GM19193 (cell line): Measurements from ENCODE around the gene TTLL5.

Experiments
- POLR2A ChIP-seq: IDR thresholded peaks from 4 replicates; pipeline ENCODE4 v1.6.1; 2011; ENCODE audit not compliant: insufficient read depth, insufficient read length; ENCODE audit errors: extremely low read depth

TTLL5 gene

DNA sequence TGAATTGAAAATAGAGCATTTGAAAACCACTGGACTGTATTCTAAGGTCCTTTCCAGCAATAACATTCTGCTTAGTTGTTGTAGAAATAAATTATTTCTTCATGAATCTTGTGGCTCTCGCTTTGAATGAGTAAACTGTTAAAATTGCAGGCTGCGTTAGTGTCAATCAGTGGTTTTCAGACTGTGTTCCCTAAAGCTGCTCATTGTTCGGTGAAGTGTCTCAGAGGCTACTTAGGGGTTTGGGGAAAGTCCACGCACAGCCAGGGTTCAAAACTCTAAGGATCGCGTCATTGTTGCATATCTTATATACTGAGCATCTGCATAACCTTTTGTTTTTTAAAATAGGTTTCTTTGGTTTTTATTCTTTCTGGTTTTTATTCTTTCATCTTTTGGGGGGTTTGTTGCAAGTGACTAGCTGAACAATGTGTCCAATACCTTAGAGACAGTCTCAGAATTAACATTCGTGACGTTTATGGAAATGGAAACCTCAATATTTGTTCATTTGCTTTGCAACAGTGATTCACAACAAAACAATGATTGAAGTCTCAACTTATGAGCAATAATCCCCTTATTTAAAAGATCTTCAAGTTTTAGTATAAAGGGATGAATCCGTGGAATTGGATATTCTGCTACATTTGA, 108.1 kb downstream of the TTLL5 start:
- no peak for TF ChIP-seq POLR2A

DNA sequence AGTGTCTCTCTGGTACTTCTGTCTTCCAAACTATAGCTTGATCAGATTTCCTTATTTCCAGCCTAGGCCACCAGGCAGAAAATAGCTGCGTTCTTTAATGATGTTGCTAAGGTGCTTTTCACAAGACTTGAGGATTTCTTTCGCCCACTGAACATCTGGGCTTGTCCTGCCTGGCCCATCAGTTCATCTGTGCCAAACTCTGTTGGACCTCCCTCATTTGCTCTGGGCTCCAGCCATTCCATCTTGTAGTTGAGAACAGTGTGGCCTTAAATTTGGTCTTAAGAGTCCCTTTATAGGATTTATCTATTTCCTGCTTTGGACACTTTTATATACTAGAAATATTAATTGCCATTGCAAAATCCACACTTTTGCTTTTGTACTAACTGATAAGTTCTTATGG, 109.6 kb downstream of the TTLL5 start:
- TF ChIP-seq POLR2A = no peak

DNA sequence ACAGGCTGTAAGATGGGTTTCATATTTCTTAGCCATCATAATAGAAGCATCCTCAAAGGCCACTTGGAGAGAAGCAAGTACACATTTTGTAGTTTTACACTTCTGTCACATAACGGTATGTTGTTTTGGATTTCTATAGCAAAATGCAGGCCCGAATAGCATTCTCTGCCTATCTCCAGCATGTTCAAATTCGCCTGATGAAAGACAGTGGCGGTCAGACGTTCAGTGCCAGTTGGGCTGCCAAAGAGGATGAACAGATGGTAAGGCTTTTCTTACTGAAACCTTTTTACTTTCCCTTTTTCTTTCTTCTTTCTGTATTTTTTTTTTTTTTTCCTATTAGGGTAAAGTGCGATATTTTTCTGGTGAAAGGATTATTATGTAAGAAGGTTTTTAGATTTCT, 110.5 kb downstream of the TTLL5 start:
- no peak for TF ChIP-seq POLR2A

DNA sequence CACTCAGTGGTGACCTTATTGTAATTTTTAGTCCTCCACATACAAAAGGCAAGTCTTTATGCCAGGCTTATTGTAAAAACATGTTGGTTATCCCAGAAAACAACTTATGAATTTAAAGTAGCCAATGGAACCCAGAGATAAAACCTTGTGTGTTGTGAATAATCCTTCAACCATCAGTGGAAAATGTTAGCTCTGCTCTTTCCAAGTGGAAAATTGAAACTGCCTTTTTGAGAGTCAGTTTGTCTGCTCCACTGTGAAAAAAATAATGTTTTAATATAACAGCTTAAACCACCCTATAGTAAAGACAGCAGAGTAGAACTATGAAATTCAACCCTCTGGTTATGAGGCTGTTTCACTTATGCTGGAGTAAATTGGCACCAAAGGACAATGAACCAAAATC, 112.0 kb downstream of the TTLL5 start:
- no peak for TF ChIP-seq POLR2A

DNA sequence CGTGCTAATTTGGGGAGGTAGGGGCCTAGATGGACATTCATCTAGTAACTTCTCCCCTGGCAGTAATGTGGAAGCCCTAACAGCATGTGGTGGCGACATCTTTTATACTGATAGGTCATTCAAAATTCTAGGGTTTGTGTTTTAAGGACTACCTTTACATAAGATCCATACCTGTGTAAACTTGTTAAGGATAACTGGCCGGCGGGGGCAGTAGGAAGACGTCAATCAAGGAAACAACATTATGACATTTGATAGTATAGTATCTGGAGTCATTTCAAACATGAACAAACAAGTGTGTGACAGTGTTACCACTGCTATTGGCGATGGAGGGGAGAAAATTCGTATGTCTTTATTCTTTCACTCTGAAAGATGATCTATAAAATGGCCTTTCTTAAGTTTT, 120.0 kb downstream of the TTLL5 start:
- TF ChIP-seq POLR2A = no peak

DNA sequence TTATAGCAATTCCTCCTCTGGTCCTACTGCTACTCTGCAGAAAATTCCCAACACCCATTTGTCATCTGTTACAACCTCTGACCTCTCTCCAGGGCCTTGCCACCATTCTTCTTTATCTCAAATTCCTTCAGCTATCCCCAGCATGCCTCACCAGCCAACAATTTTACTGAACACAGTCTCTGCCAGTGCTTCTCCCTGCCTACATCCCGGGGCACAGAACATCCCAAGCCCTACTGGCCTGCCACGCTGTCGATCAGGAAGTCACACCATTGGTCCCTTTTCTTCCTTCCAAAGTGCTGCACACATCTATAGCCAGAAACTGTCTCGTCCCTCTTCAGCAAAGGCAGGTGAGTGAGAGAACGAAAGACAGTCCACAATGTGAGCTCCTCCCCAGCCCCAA, 122.1 kb downstream of the TTLL5 start:
- no peak for TF ChIP-seq POLR2A

DNA sequence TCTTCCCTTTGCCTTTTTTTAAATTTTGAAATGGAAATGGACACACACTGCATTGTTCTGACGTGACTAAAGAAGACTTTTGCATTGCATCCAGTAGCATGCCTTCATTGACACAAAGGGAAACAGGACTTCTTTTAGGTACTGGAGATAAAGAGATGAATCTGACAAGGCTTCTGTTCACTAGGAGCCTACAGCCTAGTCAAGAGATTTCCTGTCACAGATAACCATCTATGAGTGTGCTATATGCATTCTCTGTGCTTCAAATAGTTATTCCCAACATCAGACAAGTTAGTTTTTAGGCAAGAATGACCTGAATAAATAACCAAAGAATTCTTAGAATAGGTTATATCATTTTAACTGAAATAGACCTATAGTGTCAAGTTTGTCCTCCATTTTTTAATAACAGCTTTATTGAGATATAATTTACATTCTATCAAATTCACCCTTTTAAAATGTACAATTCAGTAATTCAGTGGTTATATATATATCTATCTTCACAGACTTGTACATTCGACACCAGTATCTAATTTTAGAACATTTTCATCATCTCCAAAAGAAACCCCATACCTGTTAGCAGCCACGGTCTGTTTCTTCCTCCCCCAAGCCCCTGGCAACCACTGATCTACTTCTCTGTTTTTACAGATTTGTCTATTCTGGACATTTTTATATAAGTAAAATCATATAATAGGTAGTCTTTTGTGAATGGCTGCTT, 122.7 kb downstream of the TTLL5 start:
- TF ChIP-seq POLR2A = no peak

DNA sequence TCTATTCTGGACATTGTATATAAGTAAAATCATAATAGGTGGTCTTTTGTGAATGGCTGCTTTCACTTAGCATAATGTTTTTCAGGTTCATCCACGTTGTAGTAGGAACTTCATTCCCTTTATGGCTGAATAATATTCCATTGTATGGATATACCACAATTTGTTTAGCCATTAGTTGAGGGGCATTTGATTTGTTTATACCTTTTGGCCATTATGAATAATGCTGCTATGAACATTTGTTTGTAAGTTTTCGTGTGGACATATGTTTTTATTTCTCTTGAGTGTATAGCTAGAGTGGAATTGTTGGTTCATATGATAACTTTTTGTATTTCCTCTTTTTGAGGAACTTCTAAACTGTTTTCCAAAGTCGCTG, 123.3 kb downstream of the TTLL5 start:
- no peak for TF ChIP-seq POLR2A

DNA sequence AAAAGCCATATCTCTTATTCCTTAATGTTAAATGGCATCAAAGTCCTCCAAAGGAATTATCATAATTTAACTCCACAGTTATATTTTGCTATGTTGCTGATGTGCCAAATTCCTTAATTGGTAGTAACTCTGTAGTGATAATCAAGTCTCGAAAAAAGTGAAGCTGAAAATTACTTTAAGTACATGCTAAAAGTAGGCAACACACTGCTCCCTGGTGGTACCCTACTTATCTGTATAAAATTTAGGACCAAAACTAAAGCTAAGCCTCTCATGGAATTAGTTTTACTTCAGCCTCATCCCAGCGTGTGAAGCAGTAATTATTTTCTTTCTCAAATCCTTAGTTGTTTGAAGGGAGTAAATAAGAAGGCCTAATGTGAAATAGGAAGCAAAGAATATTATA, 132.8 kb downstream of the TTLL5 start:
- TF ChIP-seq POLR2A = no peak

DNA sequence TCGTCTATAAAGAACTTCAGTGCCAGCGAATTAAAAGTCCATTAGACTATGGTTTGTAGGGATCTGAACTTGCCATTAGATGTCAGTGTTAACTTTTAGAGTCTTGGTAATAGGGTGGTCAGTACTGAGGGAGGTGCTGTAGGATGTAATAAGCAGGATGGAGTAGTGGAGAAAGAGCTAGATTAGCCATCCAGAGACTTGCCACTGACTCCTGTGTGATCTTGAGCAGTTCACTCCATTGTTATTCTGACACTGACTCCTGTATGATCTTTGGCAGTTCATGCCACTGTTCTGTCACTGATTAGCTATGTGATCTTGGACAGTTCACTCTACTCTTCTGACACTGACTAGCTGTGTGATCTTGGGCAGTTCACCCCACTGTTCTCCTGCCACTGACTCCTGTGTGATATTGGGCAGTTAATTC, 133.6 kb downstream of the TTLL5 start:
- TF ChIP-seq POLR2A = no peak

DNA sequence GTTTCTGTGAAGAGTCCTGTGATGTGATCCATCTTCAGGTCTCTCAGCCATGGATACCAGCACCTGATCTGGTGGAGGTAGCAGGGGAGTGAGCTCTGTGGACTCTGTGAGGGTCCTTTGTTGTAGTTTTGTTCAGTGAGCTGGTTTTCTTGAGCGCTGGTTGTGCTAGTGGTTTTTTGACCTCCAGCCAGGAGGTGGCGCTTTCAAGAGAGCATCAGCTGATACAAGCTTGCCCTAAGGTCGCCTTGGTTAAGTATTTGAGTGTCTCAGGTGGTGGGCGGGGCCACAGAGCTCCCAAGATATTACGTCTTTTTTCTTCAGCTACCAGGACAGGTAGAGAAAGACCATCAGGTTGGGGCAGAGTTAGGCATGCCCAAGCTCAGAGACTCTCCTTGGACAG, 139.7 kb downstream of the TTLL5 start:
- TF ChIP-seq POLR2A = no peak

DNA sequence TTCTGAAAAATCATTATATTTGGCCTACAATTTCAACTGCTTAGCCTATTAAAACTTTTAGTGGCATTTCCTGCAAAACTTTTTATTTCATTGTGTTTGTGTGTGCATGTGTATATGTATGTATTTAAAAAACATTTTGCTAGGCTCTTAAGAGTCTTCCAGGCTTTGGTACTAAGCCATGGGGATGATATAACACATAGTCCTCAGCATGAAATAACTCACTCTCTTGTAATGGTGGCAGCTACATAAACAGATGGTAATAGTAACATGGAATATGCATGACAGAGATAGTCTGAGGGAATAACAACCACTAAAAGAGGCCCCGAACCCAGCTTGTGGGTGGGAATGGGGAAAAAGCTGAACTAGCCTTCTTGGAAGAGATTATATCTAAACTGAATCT, 141.4 kb downstream of the TTLL5 start:
- TF ChIP-seq POLR2A = no peak

DNA sequence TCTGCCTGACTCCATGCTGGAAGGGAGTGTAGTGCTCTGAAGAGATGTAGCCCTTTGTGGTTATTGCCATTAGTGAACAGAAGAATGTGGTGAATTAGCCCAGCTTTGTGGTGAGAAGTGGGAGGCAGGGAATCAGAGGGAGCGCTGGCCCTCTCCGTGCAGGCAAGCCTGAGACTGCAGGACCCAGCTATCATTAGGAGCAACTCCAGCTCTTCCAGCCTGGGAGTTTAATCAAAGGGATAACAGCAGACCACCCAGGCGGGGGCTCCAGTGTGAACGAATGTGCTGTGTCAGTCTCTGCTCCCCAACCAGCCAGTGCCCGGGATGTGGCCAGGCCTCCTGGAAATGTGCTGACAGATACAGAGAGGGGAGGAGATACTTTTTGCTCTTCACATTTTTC, 142.7 kb downstream of the TTLL5 start:
- no peak for TF ChIP-seq POLR2A

DNA sequence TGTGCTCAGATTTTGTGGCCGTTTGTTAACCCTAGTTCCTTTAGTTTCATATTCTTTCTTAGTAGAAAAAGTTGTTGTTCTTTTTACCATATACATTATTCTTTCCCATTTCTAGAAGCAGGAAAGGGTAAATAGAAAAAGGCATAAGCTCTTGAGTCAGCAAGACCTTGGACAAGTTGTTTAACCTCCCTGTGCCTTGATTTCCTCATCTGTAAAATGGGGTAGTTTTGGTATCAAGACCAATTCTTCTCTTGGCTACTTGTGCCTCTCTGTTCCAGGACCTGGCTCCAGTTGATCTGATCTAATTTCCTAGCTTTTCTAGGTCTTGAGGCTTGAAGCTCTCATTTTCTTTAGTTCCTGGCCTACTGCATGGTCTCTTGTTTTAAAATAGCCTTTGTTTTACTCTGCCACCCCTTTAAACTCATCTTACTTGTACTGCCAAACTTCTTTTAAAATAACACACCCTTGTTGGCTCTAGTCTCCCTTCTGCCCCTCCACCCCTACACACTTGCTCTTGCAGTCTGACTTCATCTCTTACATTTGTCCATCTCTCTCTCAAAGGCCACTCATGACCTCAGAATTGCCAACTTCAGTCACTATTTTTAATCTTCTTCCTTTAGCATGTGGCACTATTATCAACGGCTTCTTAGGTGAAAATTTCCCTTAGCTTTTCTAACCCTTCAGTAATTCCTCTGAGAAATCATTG, 143.7 kb downstream of the TTLL5 start:
- TF ChIP-seq POLR2A = no peak

DNA sequence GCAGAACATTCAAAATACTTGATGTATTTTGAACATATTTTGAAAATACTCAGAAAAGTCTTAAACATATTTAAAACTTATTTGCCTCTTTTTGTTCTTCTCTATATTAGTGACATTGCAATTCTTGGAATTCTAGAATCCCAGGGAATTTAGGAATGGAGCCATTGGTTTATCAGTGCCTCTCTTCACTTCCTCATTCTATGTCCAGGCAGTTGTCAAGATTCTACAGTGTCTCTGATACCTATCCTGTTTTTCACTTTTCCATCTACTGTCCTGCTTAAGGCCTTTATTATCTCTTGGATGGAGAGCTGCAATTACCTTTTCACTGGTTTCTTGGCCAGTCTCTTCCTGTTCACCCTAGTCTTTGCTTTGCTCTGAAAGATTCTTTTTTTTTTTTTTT, 144.6 kb downstream of the TTLL5 start:
- no peak for TF ChIP-seq POLR2A

DNA sequence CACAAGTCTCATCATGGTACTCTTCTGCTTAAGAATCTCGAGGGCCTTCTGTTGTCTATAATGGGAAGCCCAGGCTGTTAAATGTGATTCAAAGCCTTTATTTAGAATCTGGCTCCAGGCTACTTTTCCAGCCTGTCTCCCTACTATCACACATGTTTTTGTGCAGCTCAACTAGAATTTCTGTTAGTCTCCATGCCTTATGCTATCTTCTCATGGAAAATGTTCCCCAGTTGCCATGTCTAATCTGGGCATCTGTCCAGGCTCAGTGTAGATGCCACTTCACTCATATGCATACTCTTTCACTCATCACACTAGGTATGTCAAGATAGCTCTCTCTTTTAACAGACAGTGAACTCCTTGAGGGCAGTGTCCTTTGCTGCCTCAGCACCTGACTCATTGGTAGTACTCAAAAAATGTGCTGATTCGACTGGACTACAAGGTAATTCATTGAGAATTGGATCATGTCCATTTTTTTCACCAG, 145.3 kb downstream of the TTLL5 start:
- no peak for TF ChIP-seq POLR2A
